IMR-90 (cell line): ENCODE data around the gene ANKFN1.

Experiments used
- CTCF ChIP-seq: conservative IDR thresholded peaks from 2 replicates; pipeline ENCODE4 v1.5.1; 2012; ENCODE audit warnings: mild to moderate bottlenecking, low read depth, low read length, improper control_type of control experiment
- POLR2A ChIP-seq: IDR thresholded peaks from 2 replicates; pipeline ENCODE4 v1.6.1; 2012; ENCODE audit warnings: mild to moderate bottlenecking, low read depth, low read length

GRCh38 chr17:56445692-56446411, 292.6 kb downstream of the ANKFN1 start:
- TF ChIP-seq CTCF (no peak), POLR2A (no peak)
